Parathyroid adenoma (tissue), 2 donors: ENCODE data around the gene KANSL1.

ENCODE experiments used
- H2AFZ ChIP-seq: fragments of 300-600 bp; sonication (generic); one replicate; pipeline ENCODE4 v1.7.0; 2017; ENCODE audit warnings: antibody characterized with exemption, mild to moderate bottlenecking
- H3K27ac ChIP-seq: fragments of 300-600 bp; sonication (generic); one replicate; pipeline ENCODE4 v1.7.0; 2017
- H3K27me3 ChIP-seq: fragments of 300-600 bp; sonication (generic); one replicate; pipeline ENCODE4 v1.7.0; 2017; ENCODE audit warnings: low read length; ENCODE audit not compliant: control insufficient read depth, insufficient read depth
- H3K36me3 ChIP-seq: fragments of 300-600 bp; sonication (generic); one replicate; pipeline ENCODE4 v1.7.0; 2017; ENCODE audit warnings: low read length; ENCODE audit not compliant: control insufficient read depth, insufficient read depth
- H3K4me1 ChIP-seq: fragments of 300-600 bp; sonication (generic); one replicate; pipeline ENCODE4 v1.7.0; 2017; ENCODE audit warnings: control low read depth
- H3K4me2 ChIP-seq: fragments of 300-600 bp; sonication (generic); one replicate; pipeline ENCODE4 v1.7.0; 2017; ENCODE audit warnings: low read length
- H3K4me3 ChIP-seq: fragments of 300-600 bp; sonication (generic); one replicate; pipeline ENCODE4 v1.7.0; 2017; ENCODE audit warnings: low read depth, low read length
- H3K79me2 ChIP-seq: fragments of 300-600 bp; sonication (generic); one replicate; pipeline ENCODE4 v1.7.0; 2017; ENCODE audit warnings: control low read depth
- H3K9ac ChIP-seq: fragments of 300-600 bp; sonication (generic); one replicate; pipeline ENCODE4 v1.7.0; 2017; ENCODE audit warnings: mild to moderate bottlenecking
- H3K9me3 ChIP-seq: fragments of 300-600 bp; sonication (generic); one replicate; pipeline ENCODE4 v1.7.0; 2017; ENCODE audit warnings: low read length; ENCODE audit not compliant: control insufficient read depth
- TF ChIP-seq, protein P1 (sequence below): fragments of 300-600 bp; sonication (generic); IDR thresholded peaks from one replicate; pipeline ENCODE4 v1.7.0; 2017; ENCODE audit warnings: antibody characterized with exemption, mild to moderate bottlenecking
- donor health status: primary hyperparathyroidism.

The KANSL1 gene

GRCh38 chr17:46078675-46079074 is 114.6 kb downstream of the KANSL1 start:
- Histone ChIP-seq H3K9me3 (no peaks in the 10 kb centered on the region), H3K4me2 (no peak overlapping the region), H3K79me2 (peaks cover 26% of the 10 kb centered on the region), H2AFZ (no peak overlapping the region), H3K4me1 (peaks cover 16% of the 10 kb centered on the region), H3K36me3 (no peaks in the 10 kb centered on the region), H3K9ac (no peak overlapping the region), H3K27me3 (no peaks in the 10 kb centered on the region), H3K4me3 (no peak overlapping the region), H3K27ac (no peak overlapping the region)
- TF ChIP-seq, protein P1, sequence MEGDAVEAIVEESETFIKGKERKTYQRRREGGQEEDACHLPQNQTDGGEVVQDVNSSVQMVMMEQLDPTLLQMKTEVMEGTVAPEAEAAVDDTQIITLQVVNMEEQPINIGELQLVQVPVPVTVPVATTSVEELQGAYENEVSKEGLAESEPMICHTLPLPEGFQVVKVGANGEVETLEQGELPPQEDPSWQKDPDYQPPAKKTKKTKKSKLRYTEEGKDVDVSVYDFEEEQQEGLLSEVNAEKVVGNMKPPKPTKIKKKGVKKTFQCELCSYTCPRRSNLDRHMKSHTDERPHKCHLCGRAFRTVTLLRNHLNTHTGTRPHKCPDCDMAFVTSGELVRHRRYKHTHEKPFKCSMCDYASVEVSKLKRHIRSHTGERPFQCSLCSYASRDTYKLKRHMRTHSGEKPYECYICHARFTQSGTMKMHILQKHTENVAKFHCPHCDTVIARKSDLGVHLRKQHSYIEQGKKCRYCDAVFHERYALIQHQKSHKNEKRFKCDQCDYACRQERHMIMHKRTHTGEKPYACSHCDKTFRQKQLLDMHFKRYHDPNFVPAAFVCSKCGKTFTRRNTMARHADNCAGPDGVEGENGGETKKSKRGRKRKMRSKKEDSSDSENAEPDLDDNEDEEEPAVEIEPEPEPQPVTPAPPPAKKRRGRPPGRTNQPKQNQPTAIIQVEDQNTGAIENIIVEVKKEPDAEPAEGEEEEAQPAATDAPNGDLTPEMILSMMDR, result no peak

GRCh38 chr17:46074540-46074939 is 118.7 kb downstream of the KANSL1 start:
- TF ChIP-seq, protein P1, result no peak
- H3K4me1 ChIP-seq, result peaks cover 7% of the 10 kb centered on the region
- no peak overlapping the region for H3K9ac ChIP-seq
- H3K27me3 ChIP-seq, result no peaks in the 10 kb centered on the region
- H3K4me2 ChIP-seq, result no peak overlapping the region
- H3K4me3 ChIP-seq, result no peak overlapping the region
- H3K79me2 ChIP-seq, result peaks cover 21% of the 10 kb centered on the region
- no peak overlapping the region for H2AFZ ChIP-seq
- no peaks in the 10 kb centered on the region for H3K9me3 ChIP-seq
- H3K36me3 ChIP-seq, result no peaks in the 10 kb centered on the region
- H3K27ac ChIP-seq, result no peak overlapping the region

GRCh38 chr17:46072998-46073397 is 120.2 kb downstream of the KANSL1 start:
- no peaks in the 10 kb centered on the region for H3K4me1 ChIP-seq
- H3K9me3 ChIP-seq, result no peaks in the 10 kb centered on the region
- H3K79me2 ChIP-seq, result peaks cover 21% of the 10 kb centered on the region
- no peak overlapping the region for H3K4me3 ChIP-seq
- H3K4me2 ChIP-seq, result no peak overlapping the region
- no peak overlapping the region for H3K9ac ChIP-seq
- H2AFZ ChIP-seq, result no peak overlapping the region
- TF ChIP-seq, protein P1, result no peak
- H3K27ac ChIP-seq, result no peak overlapping the region
- H3K27me3 ChIP-seq, result no peaks in the 10 kb centered on the region
- H3K36me3 ChIP-seq, result no peaks in the 10 kb centered on the region

DNA sequence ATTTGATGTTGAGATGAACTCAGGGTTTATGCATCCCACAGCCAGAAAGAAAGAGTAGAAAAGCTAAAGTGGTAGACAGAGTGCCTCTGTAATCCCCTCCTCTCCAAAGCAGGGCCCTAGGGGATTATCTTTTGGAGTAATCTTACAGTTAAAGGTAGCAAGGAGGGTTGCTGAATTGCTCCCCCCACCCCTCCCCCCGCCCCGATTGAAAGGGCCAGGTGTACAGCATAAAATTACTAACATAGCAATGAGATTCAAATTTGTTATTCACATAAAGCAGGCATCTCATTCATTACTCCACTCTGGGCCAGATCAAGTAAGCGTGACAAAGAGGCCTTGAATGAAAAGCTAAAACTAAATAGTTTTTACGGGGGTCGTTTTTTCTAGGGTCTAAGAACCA is 121.4 kb downstream of the KANSL1 start:
- no peaks in the 10 kb centered on the region for H3K4me1 ChIP-seq

GRCh38 chr17:46064460-46064859 is 128.8 kb downstream of the KANSL1 start:
- TF ChIP-seq, protein P1, result no peak
- H3K9me3 ChIP-seq, result no peaks in the 10 kb centered on the region
- no peak overlapping the region for H3K4me3 ChIP-seq
- H3K4me1 ChIP-seq, result no peaks in the 10 kb centered on the region
- H3K79me2 ChIP-seq, result no peaks in the 10 kb centered on the region
- no peaks in the 10 kb centered on the region for H3K27me3 ChIP-seq
- no peak overlapping the region for H2AFZ ChIP-seq
- no peak overlapping the region for H3K4me2 ChIP-seq
- H3K36me3 ChIP-seq, result no peaks in the 10 kb centered on the region
- no peak overlapping the region for H3K27ac ChIP-seq
- no peak overlapping the region for H3K9ac ChIP-seq

More for the DNA sequence above, 121.4 kb downstream of the KANSL1 start:
- Histone ChIP-seq H3K4me2 (no peak overlapping the region), H3K9me3 (no peaks in the 10 kb centered on the region), H3K79me2 (peaks cover 10% of the 10 kb centered on the region), H2AFZ (no peak overlapping the region), H3K9ac (no peak overlapping the region), H3K27ac (no peak overlapping the region), H3K36me3 (no peaks in the 10 kb centered on the region), H3K4me3 (no peak overlapping the region), H3K27me3 (no peaks in the 10 kb centered on the region)
- TF ChIP-seq, protein P1, result no peak
